ENCODE measurements around the gene SRGAP1.
A peak's percentile ranks its signal among the peaks of the same experiment; 100 is the strongest.
"Not testable (repeated sequence)": the region's sequence is repeated elsewhere in the genome, so short reads cannot be mapped to it uniquely, and the experiment has no call there.

The SRGAP1 gene

DNA sequence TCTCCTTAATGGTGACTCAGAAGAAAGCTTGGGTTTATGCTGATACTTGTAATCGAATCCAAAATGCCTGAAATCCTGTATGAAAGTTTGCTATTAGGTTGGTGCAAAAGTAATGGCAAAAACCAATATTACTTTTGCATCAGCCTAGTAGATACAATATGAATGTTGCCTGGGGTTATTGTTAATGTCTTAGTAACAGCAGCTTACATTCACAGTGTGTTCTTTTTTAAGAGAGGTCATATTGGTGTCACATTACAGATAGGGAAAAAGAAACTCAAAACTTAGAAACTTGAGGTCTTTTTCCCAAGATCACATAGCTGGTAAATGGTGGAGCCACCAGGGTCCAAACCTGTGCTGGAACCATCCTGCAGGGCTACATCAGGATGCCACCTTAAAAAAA lies 25.2 kb downstream of the SRGAP1 start:
- DNase-seq (ENCODE audit: low read depth), result no peak

DNA sequence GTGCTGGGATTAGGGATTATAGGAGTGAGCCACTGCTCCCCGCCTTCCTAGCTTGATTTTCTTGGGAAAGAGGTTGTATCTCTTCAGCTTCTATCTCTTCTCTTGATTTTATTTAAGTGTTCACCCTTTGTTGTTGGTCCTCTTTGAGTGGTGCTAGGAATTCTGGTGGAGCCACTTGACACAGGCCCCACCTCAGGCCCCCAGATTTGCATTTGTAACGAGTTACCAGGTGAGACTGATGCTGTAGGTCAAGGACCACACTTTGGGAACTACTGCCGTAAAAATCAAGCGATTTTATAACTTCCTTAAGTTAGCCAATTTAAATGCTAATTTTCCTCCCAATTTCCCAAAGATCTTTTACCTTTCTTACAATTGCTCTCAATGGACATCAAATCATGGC lies 26.3 kb downstream of the SRGAP1 start:
- no peak for DNase-seq (ENCODE audit: low read depth)

DNA sequence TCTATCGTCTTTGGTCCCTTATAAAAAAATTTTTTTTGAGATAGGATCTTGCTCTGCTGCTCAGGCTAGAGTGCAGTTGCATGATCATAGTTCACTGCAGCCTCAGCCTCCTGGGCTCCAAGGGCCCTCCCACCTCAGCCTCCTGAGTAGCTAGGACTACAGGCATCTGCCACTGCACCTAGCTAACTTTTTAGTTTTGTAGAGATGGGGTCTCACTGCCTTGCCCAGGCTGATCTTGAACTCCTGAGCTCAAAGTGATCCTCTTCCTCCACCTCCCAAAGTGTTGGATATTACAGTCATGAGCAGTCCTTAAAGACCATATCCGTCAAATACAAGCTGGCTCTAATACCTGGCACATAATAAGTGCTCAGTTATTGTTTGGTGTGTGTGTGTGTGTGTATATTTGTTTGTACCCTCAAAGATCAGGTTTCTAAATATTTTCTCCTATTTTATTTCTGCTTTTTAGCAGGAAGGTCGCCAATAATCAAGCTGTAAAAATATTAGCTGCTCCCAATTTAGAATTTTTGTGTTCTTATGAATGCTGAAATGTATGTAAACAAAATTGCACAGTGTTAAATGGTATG lies 30.5 kb downstream of the SRGAP1 start:
- DNase-seq (ENCODE audit: low read depth), result no peak

DNA sequence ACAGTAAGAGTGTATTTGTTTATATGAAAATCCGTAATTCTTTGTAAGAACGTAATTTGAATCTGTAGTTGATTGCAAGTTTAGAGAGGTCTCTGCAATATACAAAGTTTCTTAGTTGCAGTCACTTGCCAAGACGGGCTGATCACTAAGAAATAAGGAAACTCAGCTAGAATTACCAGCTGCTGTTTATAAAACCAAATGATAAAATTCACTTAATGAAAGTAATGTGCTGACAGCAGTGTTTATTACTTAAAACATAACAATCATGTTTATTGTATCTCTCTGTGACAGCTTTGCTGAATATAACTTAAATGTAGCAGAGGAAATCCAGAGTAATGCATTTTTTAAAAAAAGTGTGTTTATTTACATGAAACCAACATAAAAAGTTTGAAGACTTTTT lies 31.2 kb downstream of the SRGAP1 start:
- no peak for DNase-seq (ENCODE audit: low read depth)

DNA sequence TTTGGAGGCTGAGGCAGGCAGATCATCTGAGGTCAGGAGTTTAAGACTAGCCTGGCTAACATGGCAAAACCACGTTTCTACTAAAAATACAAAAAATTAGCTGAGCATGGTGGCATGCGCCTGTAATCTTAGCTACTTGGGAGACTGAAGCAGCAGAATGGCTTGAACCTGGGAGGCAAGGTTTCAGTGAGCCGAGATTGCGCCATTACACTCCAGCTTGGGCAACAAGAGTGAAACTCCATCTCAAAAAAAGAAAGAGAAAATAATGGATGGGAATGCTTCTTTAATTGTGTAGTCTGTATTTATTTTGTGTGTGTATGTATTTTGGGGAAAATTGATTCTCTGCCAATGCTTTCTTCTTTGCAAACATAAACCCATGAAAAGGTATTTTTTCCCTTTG lies 32.5 kb downstream of the SRGAP1 start:
- DNase-seq (ENCODE audit: low read depth), result no peak

DNA sequence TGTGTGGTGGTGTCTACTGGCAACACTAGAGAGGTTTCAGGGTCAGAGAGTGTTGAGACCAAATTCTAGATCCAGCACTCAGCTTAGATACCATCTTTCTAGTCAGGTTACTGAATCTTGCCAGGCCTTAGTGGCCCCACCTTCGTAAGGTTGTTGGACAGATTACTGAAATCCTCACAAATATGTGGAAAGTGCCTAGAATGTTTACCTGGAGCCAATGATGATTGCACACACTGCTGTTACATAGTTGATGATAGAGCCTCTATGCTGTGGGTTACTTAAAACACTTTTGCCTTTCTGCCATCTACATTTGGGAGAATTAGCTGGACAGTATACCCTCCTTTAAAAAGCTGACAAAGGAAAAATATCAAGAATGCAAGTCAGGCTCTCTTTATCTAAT lies 33.2 kb downstream of the SRGAP1 start:
- DNase-seq (ENCODE audit: low read depth), result no peak

GRCh38 chr12:63880235-63880634 lies 35.7 kb downstream of the SRGAP1 start:
- DNase-seq (ENCODE audit: low read depth), result not testable (repeated sequence)

DNA sequence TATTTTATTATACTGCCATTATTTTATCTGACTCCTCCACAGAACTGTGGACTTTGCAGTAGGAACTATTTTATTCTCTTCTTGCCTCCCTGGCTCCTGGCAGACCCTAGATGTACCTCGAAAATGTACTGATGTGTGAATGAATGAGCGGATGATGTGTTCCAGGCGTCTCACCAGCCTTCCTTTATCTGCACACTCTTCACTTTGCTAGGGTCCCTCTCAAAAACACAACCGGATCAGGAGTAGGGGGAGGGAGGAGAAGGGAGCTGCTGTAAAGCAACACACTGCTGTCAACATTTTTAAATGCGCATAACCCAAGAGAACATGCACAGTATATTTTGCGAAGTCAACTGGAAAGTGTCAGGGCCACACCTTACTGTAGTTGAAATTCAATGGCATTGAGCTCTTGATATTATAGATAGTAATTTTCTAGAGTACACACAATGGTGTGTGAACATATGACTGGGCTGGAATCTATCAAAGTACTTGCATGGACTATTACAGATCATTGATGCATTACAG lies 36.3 kb downstream of the SRGAP1 start:
- DNase-seq (ENCODE audit: low read depth), result no peak

GRCh38 chr12:63882844-63883243 lies 38.3 kb downstream of the SRGAP1 start:
- no peak for DNase-seq (ENCODE audit: low read depth)

- DNase-seq (ENCODE audit: low read depth), result no peak
Observed at GRCh38 chr12:63885401-63885800, 40.9 kb downstream of the SRGAP1 start.

- no peak for DNase-seq (ENCODE audit: low read depth)
Observed at GRCh38 chr12:63888908-63889635, 44.6 kb downstream of the SRGAP1 start.

GRCh38 chr12:63889721-63890509 lies 45.4 kb downstream of the SRGAP1 start:
- no peak for DNase-seq (ENCODE audit: low read depth)

DNA sequence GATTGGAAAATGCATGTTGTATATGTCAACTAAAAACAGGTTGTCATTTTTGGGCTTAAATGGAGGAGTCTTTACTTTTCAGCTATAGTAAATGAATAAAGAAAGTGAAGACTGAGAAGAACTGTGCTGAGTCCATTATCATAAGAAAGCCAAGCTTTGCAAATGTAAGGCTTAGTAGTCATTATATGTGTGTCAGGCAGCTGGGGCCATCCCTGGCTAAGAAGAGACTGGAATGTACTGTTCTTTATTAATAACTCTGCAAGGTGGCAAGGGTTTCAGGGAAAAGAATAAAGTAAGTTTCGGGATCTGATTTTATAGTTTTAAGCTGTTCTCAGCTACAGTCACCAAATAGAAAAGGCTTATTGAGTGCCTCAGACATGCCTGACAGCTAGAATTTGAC lies 48.7 kb downstream of the SRGAP1 start:
- DNase-seq (ENCODE audit: low read depth), result no peak

- no peak for DNase-seq (ENCODE audit: low read depth)
Observed at GRCh38 chr12:63894132-63894531, 49.6 kb downstream of the SRGAP1 start.

GRCh38 chr12:63895841-63896240 lies 51.3 kb downstream of the SRGAP1 start:
- DNase-seq (ENCODE audit: low read depth), result no peak

GRCh38 chr12:63897931-63898330 lies 53.4 kb downstream of the SRGAP1 start:
- peak; percentile 21 for DNase-seq (ENCODE audit: low read depth)

DNA sequence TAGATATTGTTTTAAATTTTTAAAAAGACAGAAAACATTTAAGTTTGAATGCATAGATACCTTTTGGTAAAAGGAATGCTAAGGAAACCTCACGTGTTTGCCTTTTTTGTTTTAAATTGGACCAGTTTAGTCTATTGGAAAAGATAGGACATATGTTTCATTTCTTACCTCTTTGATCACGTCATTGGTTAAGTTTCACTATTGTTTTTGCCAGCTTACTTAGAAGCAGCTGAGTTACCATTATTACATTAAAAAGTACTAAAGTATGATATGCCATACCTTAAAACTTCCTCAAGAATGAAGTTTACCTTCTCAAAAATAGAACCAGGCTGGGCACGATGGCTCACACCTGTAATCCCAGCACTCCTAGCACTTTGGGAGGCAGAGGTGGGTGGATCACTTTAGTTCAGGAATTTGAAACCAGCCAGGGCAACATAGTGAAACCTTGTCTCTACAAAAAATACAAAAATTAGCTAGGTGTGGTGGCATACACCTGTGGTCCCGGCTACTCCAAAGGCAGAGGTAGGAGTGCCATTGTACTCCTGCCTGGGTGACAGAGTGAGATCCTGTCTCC lies 54.4 kb downstream of the SRGAP1 start:
- DNase-seq (ENCODE audit: low read depth), result no peak

- DNase-seq (ENCODE audit: low read depth), result no peak
Observed at GRCh38 chr12:63899396-63899795, 54.9 kb downstream of the SRGAP1 start.

GRCh38 chr12:63900922-63901793 lies 56.7 kb downstream of the SRGAP1 start:
- DNase-seq (ENCODE audit: low read depth), result no peak

GRCh38 chr12:63904653-63905052 lies 60.2 kb downstream of the SRGAP1 start:
- DNase-seq (ENCODE audit: low read depth), result no peak

DNA sequence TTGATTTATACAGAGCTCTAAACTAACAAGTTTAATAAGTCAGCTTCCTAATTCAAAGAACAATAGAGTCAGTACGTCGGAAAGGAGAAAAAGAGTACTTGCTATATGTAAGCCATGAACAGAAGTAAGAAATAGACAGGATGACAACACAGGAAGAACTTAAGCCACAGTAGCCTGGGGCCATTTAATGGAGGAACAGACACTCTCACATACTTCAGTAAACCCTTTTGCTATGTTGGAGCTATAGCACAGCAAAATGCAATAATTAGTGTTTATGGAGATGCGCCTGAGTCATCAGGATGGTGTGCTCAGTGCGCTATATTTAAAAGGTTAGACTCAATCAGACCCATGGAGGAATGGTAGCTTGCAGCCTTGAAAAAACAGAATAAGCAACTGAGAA lies 61.0 kb downstream of the SRGAP1 start:
- no peak for DNase-seq (ENCODE audit: low read depth)

DNA sequence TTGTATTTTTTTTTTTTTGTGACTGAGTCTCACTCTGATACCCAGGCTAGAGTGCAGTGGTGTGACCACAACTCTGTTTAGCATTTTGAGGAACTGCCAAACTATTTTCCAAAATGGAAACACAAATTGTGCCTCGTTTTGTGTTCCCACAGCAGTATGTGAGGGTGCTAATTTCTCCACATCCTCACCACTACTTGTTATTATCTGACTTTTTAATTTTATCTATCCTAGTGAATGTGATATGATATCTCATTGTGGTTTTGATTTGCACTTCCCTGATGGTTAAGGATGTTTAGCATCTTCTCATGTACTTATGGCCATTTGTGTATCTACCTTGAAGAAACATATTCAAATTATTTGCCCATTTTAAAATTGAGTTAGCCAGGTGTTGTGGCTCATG lies 62.4 kb downstream of the SRGAP1 start:
- DNase-seq (ENCODE audit: low read depth), result no peak

Measured in CMK (cell line).